ENCODE data around the gene TESK1.
A peak's percentile ranks its signal among the peaks of the same experiment; 100 is the strongest.
"Not testable (repeated sequence)": the region's sequence is repeated elsewhere in the genome, so short reads cannot be mapped to it uniquely, and the experiment has no call there.

Gene TESK1

GRCh38 chr9:35611230-35611797 lies 6.3 kb downstream of the TESK1 start:
- DNase-seq (ENCODE audit: low spot score in 2 of 2), result peak; percentile 22 to 67
- no peak overlapping the region for H3K4me3 ChIP-seq
- in situ Hi-C loops (cut with MboI; ENCODE audit: low sequenced_read_pairs), result no loop called here
- H3K36me3 ChIP-seq (replicated peaks), result peaks cover 5% of the 10 kb centered on the region
- H3K9me3 ChIP-seq, result no peaks in the 10 kb centered on the region
- peaks cover 9% of the 10 kb centered on the region; the same call in 1 of the 2 replicates for H3K27me3 ChIP-seq (ENCODE audit: low read depth)
- H3K4me1 ChIP-seq, result peaks cover 6% of the 10 kb centered on the region

GRCh38 chr9:35612066-35612465 lies 7.0 kb downstream of the TESK1 start:
- DNase-seq (ENCODE audit: low spot score in 2 of 2); in situ Hi-C loops (cut with MboI; ENCODE audit: low sequenced_read_pairs); H3K9me3 ChIP-seq; H3K36me3 ChIP-seq (replicated peaks); H3K4me3 ChIP-seq; H3K4me1 ChIP-seq: not testable (repeated sequence)
- peaks cover 13% of the 10 kb centered on the region; the same call in 1 of the 2 replicates for H3K27me3 ChIP-seq (ENCODE audit: low read depth)

DNA sequence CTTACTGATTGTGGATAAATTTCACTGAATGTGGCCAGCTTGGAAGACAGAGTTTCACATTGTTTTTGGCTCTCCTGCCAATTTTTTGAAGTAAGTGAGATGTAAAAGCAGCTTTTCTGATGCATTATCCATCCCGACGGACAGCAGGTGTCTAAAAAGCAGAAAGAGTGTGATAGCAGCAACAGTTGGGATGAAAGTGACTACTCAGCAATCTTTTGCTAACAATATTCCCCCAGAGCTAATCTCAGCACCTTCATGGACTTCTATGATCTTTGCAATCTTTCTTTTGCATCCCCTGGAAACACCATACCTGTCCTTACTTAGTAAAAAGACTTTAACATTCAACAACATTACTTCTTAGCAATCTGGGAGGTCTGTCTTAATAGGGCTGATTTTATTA lies 7.8 kb downstream of the TESK1 start:
- Histone ChIP-seq H3K27me3 (ENCODE audit: low read depth) (peaks cover 16% of the 10 kb centered on the region; the same call in 1 of the 2 replicates), H3K4me3 (no peak overlapping the region), H3K4me1 (no peaks in the 10 kb centered on the region), H3K36me3 (replicated peaks) (peaks cover 5% of the 10 kb centered on the region), H3K9me3 (no peaks in the 10 kb centered on the region)
- DNase-seq (ENCODE audit: low spot score in 2 of 2), result no peak
- in situ Hi-C loops (cut with MboI; ENCODE audit: low sequenced_read_pairs), result no loop called here

- Histone ChIP-seq H3K27me3 (ENCODE audit: low read depth) (peaks cover 16% of the 10 kb centered on the region; the same call in 1 of the 2 replicates), H3K9me3 (no peaks in the 10 kb centered on the region), H3K4me1 (no peaks in the 10 kb centered on the region), H3K36me3 (replicated peaks) (no peaks in the 10 kb centered on the region), H3K4me3 (no peak overlapping the region)
- no peak for DNase-seq (ENCODE audit: low spot score in 2 of 2)
- in situ Hi-C loops (cut with MboI; ENCODE audit: low sequenced_read_pairs), result no loop called here
Measured at GRCh38 chr9:35615981-35616680, 11.1 kb downstream of the TESK1 start.

DNA sequence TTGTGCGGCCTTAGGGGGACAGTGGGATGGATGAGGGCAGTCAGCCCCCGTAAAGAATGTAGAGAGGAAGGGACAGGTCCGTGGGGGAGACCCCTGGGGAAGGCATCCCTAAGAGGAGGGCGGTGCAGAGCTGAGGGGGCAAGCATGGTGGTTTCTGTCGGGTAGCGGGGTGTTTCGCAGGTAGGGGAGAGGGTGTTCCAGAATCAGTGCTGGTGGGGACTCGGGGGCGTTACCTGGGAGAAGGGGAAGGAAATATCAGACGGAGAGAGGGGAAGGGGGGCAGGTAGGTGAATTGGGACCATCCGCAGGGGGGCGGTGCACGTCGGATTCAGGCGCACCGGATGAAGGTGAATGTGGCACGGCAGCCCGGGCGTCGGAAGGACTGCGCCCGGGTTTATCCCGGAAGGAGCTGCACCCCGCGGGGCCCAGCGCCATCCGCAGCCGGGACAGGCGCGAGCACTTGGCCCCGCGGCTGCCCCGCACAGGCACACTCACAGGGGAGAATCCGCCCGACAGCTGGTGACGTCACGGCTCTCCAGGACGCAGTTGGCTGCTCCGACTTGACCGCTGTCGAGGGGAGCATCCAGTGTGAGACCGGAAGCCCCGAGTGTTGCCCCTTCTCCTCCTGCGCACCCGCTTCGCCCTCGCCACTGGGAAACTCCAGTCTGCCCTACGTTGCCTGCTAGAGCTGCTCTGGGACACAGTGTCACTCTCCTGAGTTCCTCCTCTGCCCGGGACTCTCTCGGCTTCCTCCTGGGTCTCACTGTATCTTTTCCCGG lies 11.8 kb downstream of the TESK1 start:
- H3K4me3 ChIP-seq, result no peak overlapping the region
- in situ Hi-C loops (cut with MboI; ENCODE audit: low sequenced_read_pairs), result no loop called here
- peaks cover 16% of the 10 kb centered on the region; the same call in 1 of the 2 replicates for H3K27me3 ChIP-seq (ENCODE audit: low read depth)
- H3K36me3 ChIP-seq (replicated peaks), result no peaks in the 10 kb centered on the region
- peak in 1 of 2 experiments; percentile 35 for DNase-seq (ENCODE audit: low spot score in 2 of 2)
- no peaks in the 10 kb centered on the region for H3K9me3 ChIP-seq
- H3K4me1 ChIP-seq, result no peaks in the 10 kb centered on the region

GRCh38 chr9:35617548-35617947 lies 12.5 kb downstream of the TESK1 start:
- no peaks in the 10 kb centered on the region for H3K36me3 ChIP-seq (replicated peaks)
- H3K9me3 ChIP-seq, result no peaks in the 10 kb centered on the region
- in situ Hi-C loops (cut with MboI; ENCODE audit: low sequenced_read_pairs), result no loop called here
- H3K4me1 ChIP-seq, result no peaks in the 10 kb centered on the region
- peaks cover 16% of the 10 kb centered on the region; the same call in 1 of the 2 replicates for H3K27me3 ChIP-seq (ENCODE audit: low read depth)
- no peak for DNase-seq (ENCODE audit: low spot score in 2 of 2)
- H3K4me3 ChIP-seq, result no peak overlapping the region

GRCh38 chr9:35618325-35618727 lies 13.3 kb downstream of the TESK1 start, which contains the start of gene CD72:
CD72 (minus strand) TSS chr9:35618413; CDS start chr9:35618303, 110 bp downstream.
- Histone ChIP-seq H3K27me3 (ENCODE audit: low read depth) (peaks cover 14% of the 10 kb centered on the region; the same call in 1 of the 2 replicates), H3K4me3 (no peak within 1 kb of the TSS), H3K4me1 (no peaks in the 10 kb centered on the region), H3K9me3 (no peaks in the 10 kb centered on the region), H3K36me3 (replicated peaks) (no peaks in the 10 kb centered on the region)
- in situ Hi-C loops (cut with MboI; ENCODE audit: low sequenced_read_pairs), result no loop called here
- no peak for DNase-seq (ENCODE audit: low spot score in 2 of 2)

DNA sequence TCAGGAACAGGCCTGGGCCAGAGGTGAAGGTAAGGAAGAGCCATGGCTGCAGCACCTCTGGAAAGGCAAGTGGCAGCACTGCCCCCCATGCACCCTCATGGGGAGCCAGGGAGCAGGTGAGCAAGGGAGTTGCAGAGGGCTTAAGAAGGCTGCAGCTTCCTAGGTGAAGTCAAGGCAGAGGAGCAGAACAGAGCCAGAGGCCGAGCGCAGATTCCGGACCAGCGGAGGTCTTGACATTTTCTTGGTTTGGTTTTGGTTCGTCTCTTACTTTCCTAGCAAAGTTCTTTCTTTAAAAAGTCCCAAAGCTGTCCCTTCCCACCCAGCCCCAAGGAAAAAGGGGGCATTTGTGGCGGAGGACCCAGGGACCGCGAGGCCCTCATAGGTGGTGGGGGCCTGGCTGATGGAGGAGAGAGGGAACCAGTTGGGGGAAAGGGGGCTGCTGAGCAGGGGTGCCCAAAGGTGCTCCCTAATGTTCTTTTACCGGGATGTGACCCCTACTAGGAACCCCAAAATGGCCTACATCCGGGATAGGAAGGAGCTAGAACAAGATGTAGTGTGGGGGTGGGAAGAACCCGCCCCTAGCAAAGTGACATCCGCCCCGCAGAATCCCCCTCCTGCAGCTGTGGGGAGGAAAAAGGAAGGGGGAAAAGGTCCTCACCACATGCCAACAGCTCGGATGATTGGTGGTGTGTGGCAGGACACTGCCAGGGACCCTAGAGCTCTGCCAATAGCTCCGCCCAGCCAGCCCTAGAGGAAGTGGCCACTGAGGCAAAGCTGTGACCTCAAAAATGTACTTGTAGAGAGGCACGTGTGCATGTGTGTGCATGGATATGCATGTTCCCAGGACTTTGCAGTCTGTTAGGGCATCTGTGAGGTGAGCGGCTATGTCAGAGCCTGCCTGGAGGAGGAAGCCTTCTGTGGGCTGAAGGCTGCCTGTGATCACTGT lies 14.1 kb downstream of the TESK1 start:
- H3K27me3 ChIP-seq (ENCODE audit: low read depth), result peaks cover 12% of the 10 kb centered on the region; the same call in 1 of the 2 replicates
- no peaks in the 10 kb centered on the region for H3K4me1 ChIP-seq
- H3K4me3 ChIP-seq, result no peak overlapping the region
- H3K36me3 ChIP-seq (replicated peaks), result no peaks in the 10 kb centered on the region
- DNase-seq (ENCODE audit: low spot score in 2 of 2), result no peak
- in situ Hi-C loops (cut with MboI; ENCODE audit: low sequenced_read_pairs), result no loop called here
- no peaks in the 10 kb centered on the region for H3K9me3 ChIP-seq

GRCh38 chr9:35619800-35620158 lies 14.7 kb downstream of the TESK1 start:
- Histone ChIP-seq H3K9me3 (no peaks in the 10 kb centered on the region), H3K4me1 (no peaks in the 10 kb centered on the region), H3K27me3 (ENCODE audit: low read depth) (peaks cover 9% of the 10 kb centered on the region; the same call in 1 of the 2 replicates), H3K4me3 (no peak overlapping the region), H3K36me3 (replicated peaks) (no peaks in the 10 kb centered on the region)
- DNase-seq (ENCODE audit: low spot score in 2 of 2), result no peak
- in situ Hi-C loops (cut with MboI; ENCODE audit: low sequenced_read_pairs), result no loop called here

- in situ Hi-C loops (cut with MboI; ENCODE audit: low sequenced_read_pairs), result no loop called here
- DNase-seq (ENCODE audit: low spot score in 2 of 2), result no peak
- Histone ChIP-seq H3K4me1 (no peaks in the 10 kb centered on the region; the same call in 1 of the 2 replicates), H3K9me3 (no peaks in the 10 kb centered on the region), H3K4me3 (no peak overlapping the region), H3K36me3 (replicated peaks) (no peaks in the 10 kb centered on the region), H3K27me3 (ENCODE audit: low read depth) (no peaks in the 10 kb centered on the region)
Measured at GRCh38 chr9:35627575-35627974, 22.5 kb downstream of the TESK1 start.

GRCh38 chr9:35628389-35628991 lies 23.4 kb downstream of the TESK1 start:
- DNase-seq (ENCODE audit: low spot score in 2 of 2), result no peak
- H3K4me1 ChIP-seq, result no peaks in the 10 kb centered on the region; the same call in 1 of the 2 replicates
- no peaks in the 10 kb centered on the region for H3K9me3 ChIP-seq
- no peaks in the 10 kb centered on the region for H3K27me3 ChIP-seq (ENCODE audit: low read depth)
- no peak overlapping the region for H3K4me3 ChIP-seq
- in situ Hi-C loops (cut with MboI; ENCODE audit: low sequenced_read_pairs), result no loop called here
- H3K36me3 ChIP-seq (replicated peaks), result no peaks in the 10 kb centered on the region

DNA sequence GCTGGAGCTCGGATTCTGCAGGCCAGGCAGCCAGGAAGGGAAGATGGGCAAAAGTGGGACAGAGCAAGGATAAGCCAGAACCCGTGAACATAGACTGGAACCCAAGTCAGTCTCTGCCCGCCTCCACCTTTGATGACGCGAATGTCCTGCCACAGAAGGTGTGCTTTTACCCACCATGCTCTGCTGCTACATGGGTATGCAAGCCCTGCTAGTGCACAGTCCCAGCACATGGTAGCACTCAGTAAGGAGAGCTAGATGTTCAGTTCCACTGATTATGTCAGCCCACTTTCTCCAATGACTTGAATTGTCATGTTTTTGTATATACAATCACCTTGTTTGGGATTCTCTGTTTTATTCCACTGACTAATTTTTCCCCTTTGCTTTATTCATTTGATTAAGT lies 24.5 kb downstream of the TESK1 start:
- no peaks in the 10 kb centered on the region for H3K9me3 ChIP-seq
- in situ Hi-C loops (cut with MboI; ENCODE audit: low sequenced_read_pairs), result no loop called here
- H3K4me3 ChIP-seq, result no peak overlapping the region
- H3K27me3 ChIP-seq (ENCODE audit: low read depth), result no peaks in the 10 kb centered on the region
- no peaks in the 10 kb centered on the region for H3K36me3 ChIP-seq (replicated peaks)
- no peak for DNase-seq (ENCODE audit: low spot score in 2 of 2)
- H3K4me1 ChIP-seq, result no peaks in the 10 kb centered on the region; the same call in 1 of the 2 replicates

DNA sequence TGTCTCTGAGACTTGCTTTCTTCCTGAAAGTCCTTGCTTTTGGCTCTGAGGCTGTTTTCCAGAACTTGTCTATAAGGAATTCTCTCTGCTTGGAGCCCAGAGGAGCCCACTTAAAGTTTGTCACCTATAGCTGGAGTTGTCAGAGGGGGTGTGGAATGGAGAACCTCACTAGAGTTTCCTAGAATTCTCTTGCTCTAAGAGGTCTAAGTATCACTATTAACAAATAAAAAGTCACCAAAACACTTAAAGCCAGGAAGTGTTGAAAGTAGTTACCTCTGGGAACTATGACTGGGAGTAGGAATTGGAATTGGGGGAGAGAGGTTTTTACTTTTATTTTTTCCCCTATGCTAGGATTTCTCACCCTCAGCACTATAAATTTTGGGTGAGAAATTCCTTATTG lies 30.7 kb downstream of the TESK1 start:
- Histone ChIP-seq H3K27me3 (ENCODE audit: low read depth) (no peaks in the 10 kb centered on the region), H3K9me3 (no peaks in the 10 kb centered on the region), H3K4me1 (no peaks in the 10 kb centered on the region; the same call in 1 of the 2 replicates), H3K4me3 (no peak overlapping the region), H3K36me3 (replicated peaks) (no peaks in the 10 kb centered on the region)
- DNase-seq (ENCODE audit: low spot score in 2 of 2), result no peak
- in situ Hi-C loops (cut with MboI; ENCODE audit: low sequenced_read_pairs), result no loop called here

All from HAP-1 (cell line).